Measurements from ENCODE around the gene CERS1. TPM values are rescaled to one million over a fixed set of nuclear protein-coding genes. Genes with fewer than 3 reads are reported as not detected.

The CERS1 gene
- total RNA-seq, 1 donor from 2014 or later: not detected

DNA sequence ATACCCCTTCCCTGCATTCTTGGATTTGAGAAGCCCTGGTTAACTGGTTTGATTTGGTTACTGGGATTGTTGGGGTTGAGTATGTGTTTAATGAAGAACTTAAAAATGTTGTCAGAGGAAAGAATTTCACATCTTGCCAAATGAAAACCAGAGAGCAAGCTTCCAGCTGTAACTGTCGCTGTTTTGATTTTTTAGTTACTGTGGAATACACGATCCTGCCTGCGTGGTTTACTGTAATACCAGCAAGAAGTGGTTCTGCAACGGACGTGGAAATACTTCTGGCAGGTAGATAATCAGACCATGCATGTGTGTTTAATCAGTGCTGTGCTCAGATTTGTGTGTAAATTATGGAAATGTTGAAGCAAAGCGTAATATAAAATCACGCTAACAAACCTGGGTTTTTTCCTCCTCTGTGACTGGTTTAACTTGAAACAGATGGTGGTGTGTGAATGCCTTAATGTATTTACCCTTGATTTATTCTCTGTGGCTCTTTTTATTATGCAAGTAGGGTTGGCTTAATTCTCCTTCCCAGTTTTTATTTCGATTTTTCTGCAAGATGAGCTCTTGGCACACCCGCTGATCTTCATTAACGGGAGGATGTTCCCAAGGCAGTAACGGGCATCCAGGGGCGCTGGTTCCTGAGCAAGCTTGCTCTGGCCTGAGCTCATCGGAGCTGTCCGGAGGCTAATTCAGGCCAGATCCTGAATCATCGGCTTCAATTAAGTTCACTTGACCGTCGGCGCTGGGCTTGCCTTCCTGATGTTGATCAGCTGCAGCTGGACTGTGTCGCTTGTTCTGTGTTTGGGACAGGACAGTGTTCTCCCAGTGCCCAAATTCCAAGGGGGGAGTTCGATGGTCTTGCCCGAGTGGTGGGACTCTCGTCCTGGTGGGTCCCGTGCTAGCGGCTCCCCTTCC lies 48.2 kb downstream of the CERS1 start:
- no peaks in the 10 kb centered on the region for H3K27me3 ChIP-seq
- ATAC-seq (no peak), DNase-seq (no peak)
- peaks cover 30% of the 10 kb centered on the region for H3K36me3 ChIP-seq
- peaks cover 58% of the 10 kb centered on the region for H3K4me1 ChIP-seq
- no peaks in the 10 kb centered on the region for H3K9me3 ChIP-seq
- intact Hi-C loops (cut with DNase I): no loop called here
- H3K27ac ChIP-seq: peak overlapping the region; percentile 80
- H3K4me3 ChIP-seq: no peak overlapping the region
- TF ChIP-seq, protein P1, sequence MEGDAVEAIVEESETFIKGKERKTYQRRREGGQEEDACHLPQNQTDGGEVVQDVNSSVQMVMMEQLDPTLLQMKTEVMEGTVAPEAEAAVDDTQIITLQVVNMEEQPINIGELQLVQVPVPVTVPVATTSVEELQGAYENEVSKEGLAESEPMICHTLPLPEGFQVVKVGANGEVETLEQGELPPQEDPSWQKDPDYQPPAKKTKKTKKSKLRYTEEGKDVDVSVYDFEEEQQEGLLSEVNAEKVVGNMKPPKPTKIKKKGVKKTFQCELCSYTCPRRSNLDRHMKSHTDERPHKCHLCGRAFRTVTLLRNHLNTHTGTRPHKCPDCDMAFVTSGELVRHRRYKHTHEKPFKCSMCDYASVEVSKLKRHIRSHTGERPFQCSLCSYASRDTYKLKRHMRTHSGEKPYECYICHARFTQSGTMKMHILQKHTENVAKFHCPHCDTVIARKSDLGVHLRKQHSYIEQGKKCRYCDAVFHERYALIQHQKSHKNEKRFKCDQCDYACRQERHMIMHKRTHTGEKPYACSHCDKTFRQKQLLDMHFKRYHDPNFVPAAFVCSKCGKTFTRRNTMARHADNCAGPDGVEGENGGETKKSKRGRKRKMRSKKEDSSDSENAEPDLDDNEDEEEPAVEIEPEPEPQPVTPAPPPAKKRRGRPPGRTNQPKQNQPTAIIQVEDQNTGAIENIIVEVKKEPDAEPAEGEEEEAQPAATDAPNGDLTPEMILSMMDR (IDR thresholded peaks at IDR 0.05): no peak

GRCh38 chr19:18846862-18847548 lies 49.0 kb downstream of the CERS1 start:
- DNase-seq (peak; percentile 88), ATAC-seq (peak; percentile 90)
- H3K4me3 ChIP-seq: no peak overlapping the region
- H3K27me3 ChIP-seq: no peaks in the 10 kb centered on the region
- no peaks in the 10 kb centered on the region for H3K9me3 ChIP-seq
- H3K27ac ChIP-seq: peak overlapping the region; percentile 80
- peaks cover 66% of the 10 kb centered on the region for H3K4me1 ChIP-seq
- intact Hi-C loops (cut with DNase I): no loop called here
- TF ChIP-seq, protein P1 (IDR thresholded peaks at IDR 0.05): peak; percentile 89
- peaks cover 22% of the 10 kb centered on the region for H3K36me3 ChIP-seq

DNA sequence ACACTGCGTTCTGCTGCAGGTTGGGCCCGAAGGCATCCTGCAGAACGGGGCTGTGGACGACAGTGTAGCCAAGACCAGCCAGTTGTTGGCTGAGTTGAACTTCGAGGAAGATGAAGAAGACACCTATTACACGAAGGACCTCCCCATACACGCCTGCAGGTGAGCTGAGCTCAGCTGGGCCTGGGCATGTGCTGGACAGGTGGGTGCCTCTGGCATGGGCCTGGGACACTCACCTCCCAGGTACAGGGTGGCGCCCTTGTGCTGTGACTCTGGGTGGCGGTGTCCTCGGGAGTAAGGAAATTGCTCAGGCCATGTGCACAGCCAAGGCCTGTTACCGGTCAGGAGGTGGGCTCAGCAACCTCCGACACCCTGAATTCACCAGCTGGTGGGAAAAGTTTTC lies 50.0 kb downstream of the CERS1 start:
- intact Hi-C loops (cut with DNase I): no loop called here
- Histone ChIP-seq H3K4me3 (no peak overlapping the region), H3K4me1 (peaks cover 74% of the 10 kb centered on the region), H3K27ac (no peak overlapping the region), H3K9me3 (no peaks in the 10 kb centered on the region), H3K36me3 (peaks cover 11% of the 10 kb centered on the region), H3K27me3 (no peaks in the 10 kb centered on the region)
- DNase-seq (no peak), ATAC-seq (no peak)
- TF ChIP-seq, protein P1 (IDR thresholded peaks at IDR 0.05): no peak

GRCh38 chr19:18844806-18845329 lies 51.1 kb downstream of the CERS1 start:
- peaks cover under 1% of the 10 kb centered on the region for H3K36me3 ChIP-seq
- H3K27ac ChIP-seq: no peak overlapping the region
- no peaks in the 10 kb centered on the region for H3K9me3 ChIP-seq
- H3K27me3 ChIP-seq: no peaks in the 10 kb centered on the region
- TF ChIP-seq, protein P1 (IDR thresholded peaks at IDR 0.05): no peak
- DNase-seq (no peak), ATAC-seq (no peak)
- intact Hi-C loops (cut with DNase I): no loop called here
- peaks cover 75% of the 10 kb centered on the region for H3K4me1 ChIP-seq
- H3K4me3 ChIP-seq: no peak overlapping the region

- intact Hi-C loops (cut with DNase I): no loop called here
- no peaks in the 10 kb centered on the region for H3K9me3 ChIP-seq
- no peaks in the 10 kb centered on the region for H3K36me3 ChIP-seq
- TF ChIP-seq, protein P1 (IDR thresholded peaks at IDR 0.05): no peak
- H3K4me1 ChIP-seq: peaks cover 75% of the 10 kb centered on the region
- H3K27ac ChIP-seq: no peak overlapping the region
- no peaks in the 10 kb centered on the region for H3K27me3 ChIP-seq
- DNase-seq (no peak), ATAC-seq (no peak)
- no peak overlapping the region for H3K4me3 ChIP-seq
Observed at GRCh38 chr19:18843960-18844359, 52.0 kb downstream of the CERS1 start.

All from upper lobe of right lung (tissue), 1 donor.